SU-DHL-6 (cell line): Measurements from ENCODE around the gene RNU6-1.

Source experiments
- H2AFZ ChIP-seq: fragments of 200-600 bp; sonication (generic); 2 replicates; pipeline ENCODE4 v1.6.1; 2014; ENCODE audit warnings: low read depth, mild to moderate bottlenecking, moderate library complexity, mixed read lengths, antibody characterized with exemption, low read length; ENCODE audit not compliant: severe bottlenecking
- H3F3A ChIP-seq: fragments of 200-600 bp; shearing (Covaris generic); 2 replicates; pipeline ENCODE4 v1.6.0; 2016; ENCODE audit warnings: antibody characterized with exemption, mild to moderate bottlenecking; ENCODE audit not compliant: insufficient read depth
- H3K27ac ChIP-seq: fragments of 200-600 bp; sonication (generic); 2 replicates; pipeline ENCODE4 v1.5.1; 2016; ENCODE audit warnings: low read depth, mild to moderate bottlenecking, low read length, moderate library complexity, mixed read lengths
- H3K27me3 ChIP-seq: fragments of 200-600 bp; sonication (generic), shearing (Covaris generic); 2 replicates; pipeline ENCODE4 v1.6.0; 2014; ENCODE audit warnings: mild to moderate bottlenecking, low read length
- H3K36me3 ChIP-seq: fragments of 200-600 bp; sonication (generic); 2 replicates; pipeline ENCODE4 v1.6.1; 2014; ENCODE audit warnings: mild to moderate bottlenecking, low read length, mixed read lengths
- H3K4me2 ChIP-seq: fragments of 300-600, 200-600 bp; shearing (Covaris generic), sonication (generic); 2 replicates; pipeline ENCODE4 v1.6.0; 2014; ENCODE audit warnings: low read length, low read depth, mild to moderate bottlenecking; ENCODE audit not compliant: poor library complexity, severe bottlenecking
- H3K4me3 ChIP-seq: fragments of 200-600 bp; sonication (generic); 2 replicates; pipeline ENCODE4 v1.5.1; 2014; ENCODE audit warnings: antibody characterized with exemption, low read length, mild to moderate bottlenecking, mixed read lengths; ENCODE audit not compliant: insufficient read depth, poor library complexity, severe bottlenecking
- H3K79me2 ChIP-seq: fragments of 200-600 bp; sonication (generic); 2 replicates; pipeline ENCODE4 v1.6.1; 2014; ENCODE audit warnings: mild to moderate bottlenecking, low read length, moderate library complexity; ENCODE audit not compliant: insufficient read depth
- H3K9ac ChIP-seq: fragments of 200-600 bp; sonication (generic); 2 replicates; pipeline ENCODE4 v1.7.0; 2014; ENCODE audit warnings: mild to moderate bottlenecking, low read length
- H3K9me2 ChIP-seq: fragments of 200-600 bp; sonication (generic); replicated peaks from 2 replicates; pipeline ENCODE4 v1.6.1; 2014; ENCODE audit warnings: low read length; ENCODE audit not compliant: insufficient read depth
- H3K9me3 ChIP-seq: fragments of 200-600 bp; sonication (generic); 2 replicates; pipeline ENCODE4 v1.6.1; 2014; ENCODE audit warnings: low read length, mixed read lengths; ENCODE audit not compliant: insufficient read depth
- H4K20me1 ChIP-seq: fragments of 200-600 bp; sonication (generic); 2 replicates; pipeline ENCODE4 v1.6.1; 2014; ENCODE audit warnings: low read depth, mild to moderate bottlenecking, antibody characterized with exemption, low read length, moderate library complexity, mixed read lengths
- EZH2phosphoT487 ChIP-seq: fragments of 200-600 bp; sonication (generic), shearing (Covaris generic); conservative IDR thresholded peaks from 2 replicates; pipeline ENCODE4 v1.6.1; 2018; ENCODE audit warnings: mild to moderate bottlenecking, antibody characterized with exemption, low read length, moderate library complexity, mixed read lengths
- TF ChIP-seq, protein P1 (sequence below): fragments of 200-600 bp; sonication (generic); IDR thresholded peaks from one replicate; pipeline ENCODE4 v1.5.1; 2017; ENCODE audit warnings: antibody characterized with exemption, mild to moderate bottlenecking, low read length, moderate library complexity; ENCODE audit not compliant: insufficient read depth, poor library complexity, severe bottlenecking

The RNU6-1 gene

DNA sequence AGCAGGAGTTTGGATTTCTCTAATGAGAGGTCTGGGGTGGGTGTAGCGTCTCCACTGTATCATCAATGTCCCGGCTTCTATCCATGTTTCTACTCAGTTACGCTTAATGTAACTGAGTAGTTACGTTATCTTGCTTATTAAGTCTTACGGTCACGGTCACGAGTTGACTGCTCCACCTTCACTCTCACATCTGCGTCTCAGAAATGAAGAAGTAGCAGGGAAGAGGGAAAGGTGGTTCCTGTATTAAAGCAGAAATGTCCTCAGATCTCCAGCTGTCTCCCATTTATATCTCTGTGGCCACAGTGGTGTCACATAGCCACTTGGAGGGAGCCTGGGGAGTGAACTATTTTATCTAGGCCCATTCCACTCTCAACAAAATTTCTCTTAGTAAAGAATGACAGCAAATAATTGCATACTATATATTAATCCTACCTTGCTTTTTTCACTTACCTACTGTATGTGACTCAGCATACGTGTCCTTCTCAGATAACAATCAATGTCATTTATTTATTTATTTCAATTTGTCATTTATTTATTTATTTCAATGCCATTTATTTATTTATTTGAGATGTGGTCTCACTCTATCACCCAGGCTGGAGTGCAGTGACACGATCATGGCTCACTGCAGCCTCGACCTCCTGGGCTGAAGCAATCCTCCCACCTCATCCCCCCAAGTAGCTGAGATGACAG, 39.7 kb upstream of the RNU6-1 start:
- no peaks in the 10 kb centered on the region for H3K79me2 ChIP-seq
- no peaks in the 10 kb centered on the region for H3K9me2 ChIP-seq
- H3K4me2 ChIP-seq: no peak overlapping the region
- no peaks in the 10 kb centered on the region for H3K27me3 ChIP-seq
- no peaks in the 10 kb centered on the region for H3K9me3 ChIP-seq
- H3K4me3 ChIP-seq: no peak overlapping the region
- no peaks in the 10 kb centered on the region for H4K20me1 ChIP-seq
- TF ChIP-seq, protein P1, sequence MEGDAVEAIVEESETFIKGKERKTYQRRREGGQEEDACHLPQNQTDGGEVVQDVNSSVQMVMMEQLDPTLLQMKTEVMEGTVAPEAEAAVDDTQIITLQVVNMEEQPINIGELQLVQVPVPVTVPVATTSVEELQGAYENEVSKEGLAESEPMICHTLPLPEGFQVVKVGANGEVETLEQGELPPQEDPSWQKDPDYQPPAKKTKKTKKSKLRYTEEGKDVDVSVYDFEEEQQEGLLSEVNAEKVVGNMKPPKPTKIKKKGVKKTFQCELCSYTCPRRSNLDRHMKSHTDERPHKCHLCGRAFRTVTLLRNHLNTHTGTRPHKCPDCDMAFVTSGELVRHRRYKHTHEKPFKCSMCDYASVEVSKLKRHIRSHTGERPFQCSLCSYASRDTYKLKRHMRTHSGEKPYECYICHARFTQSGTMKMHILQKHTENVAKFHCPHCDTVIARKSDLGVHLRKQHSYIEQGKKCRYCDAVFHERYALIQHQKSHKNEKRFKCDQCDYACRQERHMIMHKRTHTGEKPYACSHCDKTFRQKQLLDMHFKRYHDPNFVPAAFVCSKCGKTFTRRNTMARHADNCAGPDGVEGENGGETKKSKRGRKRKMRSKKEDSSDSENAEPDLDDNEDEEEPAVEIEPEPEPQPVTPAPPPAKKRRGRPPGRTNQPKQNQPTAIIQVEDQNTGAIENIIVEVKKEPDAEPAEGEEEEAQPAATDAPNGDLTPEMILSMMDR: no peak
- no peak for TF ChIP-seq EZH2phosphoT487
- no peaks in the 10 kb centered on the region for H3F3A ChIP-seq
- H3K36me3 ChIP-seq: no peaks in the 10 kb centered on the region
- no peak overlapping the region for H3K9ac ChIP-seq
- H2AFZ ChIP-seq: no peak overlapping the region
- H3K27ac ChIP-seq: no peak overlapping the region

- H3K9ac ChIP-seq: no peak overlapping the region
- H3K4me2 ChIP-seq: no peak overlapping the region
Observed at GRCh38 chr15:67878712-67879206, 38.9 kb upstream of the RNU6-1 start.

DNA sequence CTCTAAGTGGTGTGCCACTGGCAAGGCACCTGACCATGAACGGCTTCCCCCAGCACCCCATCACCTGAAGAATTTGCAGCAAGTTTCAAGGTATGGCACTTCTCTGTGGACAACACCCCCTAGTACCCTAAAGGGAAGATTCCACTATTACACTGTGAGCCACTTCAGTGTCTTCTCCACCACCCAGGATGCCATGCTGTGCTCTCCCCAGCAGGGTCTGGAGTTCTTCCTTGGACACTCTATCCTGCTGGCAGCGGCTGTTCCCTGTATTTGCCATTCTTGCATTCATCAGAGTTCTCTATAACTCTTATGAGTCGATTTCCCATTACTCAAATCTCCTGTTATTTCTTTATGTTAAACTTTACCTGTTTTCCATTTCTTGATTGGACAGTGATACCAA, 33.9 kb upstream of the RNU6-1 start:
- Histone ChIP-seq H3K27ac (no peak overlapping the region), H3K4me3 (no peak overlapping the region), H3K9me2 (no peaks in the 10 kb centered on the region), H4K20me1 (no peaks in the 10 kb centered on the region), H3K9ac (no peak overlapping the region), H3K36me3 (no peaks in the 10 kb centered on the region), H3K9me3 (peaks cover 11% of the 10 kb centered on the region; the same call in 1 of the 2 replicates), H3K4me2 (no peak overlapping the region), H3K27me3 (no peaks in the 10 kb centered on the region), H2AFZ (no peak overlapping the region), H3F3A (no peaks in the 10 kb centered on the region), H3K79me2 (no peaks in the 10 kb centered on the region)
- no peak for TF ChIP-seq EZH2phosphoT487
- TF ChIP-seq, protein P1: no peak

More at GRCh38 chr15:67878712-67879206, 38.9 kb upstream of the RNU6-1 start:
- Histone ChIP-seq H3F3A (no peaks in the 10 kb centered on the region), H3K9me3 (no peaks in the 10 kb centered on the region), H3K27ac (no peak overlapping the region), H2AFZ (no peak overlapping the region), H3K27me3 (no peaks in the 10 kb centered on the region), H3K9me2 (no peaks in the 10 kb centered on the region), H3K4me3 (no peak overlapping the region), H4K20me1 (no peaks in the 10 kb centered on the region), H3K36me3 (no peaks in the 10 kb centered on the region), H3K79me2 (no peaks in the 10 kb centered on the region)
- TF ChIP-seq, protein P1: no peak
- no peak for TF ChIP-seq EZH2phosphoT487
